Astrocyte (in vitro differentiated cells and primary cell): ENCODE measurements around the gene MRPL12.

Source experiments
- EZH2 ChIP-seq: IDR thresholded peaks from 2 replicates; pipeline ENCODE4 v1.6.1; 2012; ENCODE audit warnings: mild to moderate bottlenecking, low read length, inconsistent platforms; ENCODE audit not compliant: insufficient read depth
- TF ChIP-seq, protein P1 (sequence below): IDR thresholded peaks from 2 replicates; pipeline ENCODE4 v1.5.1; 2011; ENCODE audit warnings: low read depth, mild to moderate bottlenecking, inconsistent platforms, low read length, moderate library complexity; ENCODE audit not compliant: insufficient read depth

DNA sequence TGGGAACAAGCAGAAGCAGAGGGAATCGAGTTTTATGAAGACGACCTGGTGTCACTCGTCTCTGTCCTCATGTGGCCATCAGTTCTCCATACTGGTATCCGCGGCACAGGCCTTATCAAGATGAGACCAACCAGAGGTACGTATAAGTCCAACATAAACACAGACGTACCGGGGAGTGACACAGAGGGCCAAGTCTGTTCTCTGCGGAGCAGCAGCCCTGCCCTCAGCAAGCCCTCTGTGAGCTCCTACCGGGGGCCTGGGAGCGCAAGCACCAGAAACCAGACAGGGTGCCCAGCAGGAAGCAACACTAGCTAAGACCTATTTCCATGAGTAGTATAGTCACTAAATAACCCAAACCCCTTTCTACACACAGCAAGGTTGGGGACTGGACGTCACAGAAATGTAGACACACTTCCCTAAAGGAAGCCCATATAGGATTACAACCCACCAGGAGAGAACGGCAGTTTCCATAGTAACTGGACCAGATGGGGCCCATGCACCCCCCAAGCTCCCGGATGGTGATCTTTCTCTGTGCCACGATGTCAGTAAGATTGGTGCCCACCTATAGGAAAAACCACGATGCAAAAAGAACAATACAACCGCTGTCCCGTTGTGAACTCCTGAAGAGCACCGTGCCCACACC is 20.5 kb upstream of the MRPL12 start:
- TF ChIP-seq, protein P1, sequence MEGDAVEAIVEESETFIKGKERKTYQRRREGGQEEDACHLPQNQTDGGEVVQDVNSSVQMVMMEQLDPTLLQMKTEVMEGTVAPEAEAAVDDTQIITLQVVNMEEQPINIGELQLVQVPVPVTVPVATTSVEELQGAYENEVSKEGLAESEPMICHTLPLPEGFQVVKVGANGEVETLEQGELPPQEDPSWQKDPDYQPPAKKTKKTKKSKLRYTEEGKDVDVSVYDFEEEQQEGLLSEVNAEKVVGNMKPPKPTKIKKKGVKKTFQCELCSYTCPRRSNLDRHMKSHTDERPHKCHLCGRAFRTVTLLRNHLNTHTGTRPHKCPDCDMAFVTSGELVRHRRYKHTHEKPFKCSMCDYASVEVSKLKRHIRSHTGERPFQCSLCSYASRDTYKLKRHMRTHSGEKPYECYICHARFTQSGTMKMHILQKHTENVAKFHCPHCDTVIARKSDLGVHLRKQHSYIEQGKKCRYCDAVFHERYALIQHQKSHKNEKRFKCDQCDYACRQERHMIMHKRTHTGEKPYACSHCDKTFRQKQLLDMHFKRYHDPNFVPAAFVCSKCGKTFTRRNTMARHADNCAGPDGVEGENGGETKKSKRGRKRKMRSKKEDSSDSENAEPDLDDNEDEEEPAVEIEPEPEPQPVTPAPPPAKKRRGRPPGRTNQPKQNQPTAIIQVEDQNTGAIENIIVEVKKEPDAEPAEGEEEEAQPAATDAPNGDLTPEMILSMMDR = no peak
- no peak for TF ChIP-seq EZH2
